Kidney epithelial cell (primary cell): Measurements from ENCODE around the gene CDYL. TPM values are rescaled to one million over a fixed set of nuclear protein-coding genes. Genes with fewer than 3 reads are reported as not detected.

ENCODE experiments used
- DNase-seq: peaks from one replicate; pipeline ENCODE4 v3.0.0-alpha.2; 2010; ENCODE audit warnings: low read depth
- H3K27me3 ChIP-seq: 2 replicates; pipeline ENCODE4 v1.6.0; 2011; ENCODE audit warnings: low read length; ENCODE audit not compliant: control insufficient read depth, insufficient read depth
- H3K36me3 ChIP-seq: 2 replicates; pipeline ENCODE4 v1.5.1; 2011; ENCODE audit warnings: low read length; ENCODE audit not compliant: control insufficient read depth, insufficient read depth
- H3K4me3 ChIP-seq: 2 replicates; pipeline ENCODE4 v1.5.1; 2011; ENCODE audit warnings: low read depth, mild to moderate bottlenecking, control low read depth, low read length
- total RNA-seq: library from RNA; depleted of rRNA; stranded (reverse); fragments of >200 nt; gene quantifications from 2 replicates; pipeline ENCODE4 v1.2.3, GENCODE V29; 2015
- TF ChIP-seq, protein P1 (sequence below): IDR thresholded peaks from 2 replicates; pipeline ENCODE4 v1.5.1; 2011; ENCODE audit warnings: mild to moderate bottlenecking, moderate library complexity, low read length, control low read depth, inconsistent platforms; ENCODE audit not compliant: insufficient read depth, poor library complexity, severe bottlenecking

Gene CDYL
- total RNA-seq, 1 donor from 2014 or later: 46.7 TPM

DNA sequence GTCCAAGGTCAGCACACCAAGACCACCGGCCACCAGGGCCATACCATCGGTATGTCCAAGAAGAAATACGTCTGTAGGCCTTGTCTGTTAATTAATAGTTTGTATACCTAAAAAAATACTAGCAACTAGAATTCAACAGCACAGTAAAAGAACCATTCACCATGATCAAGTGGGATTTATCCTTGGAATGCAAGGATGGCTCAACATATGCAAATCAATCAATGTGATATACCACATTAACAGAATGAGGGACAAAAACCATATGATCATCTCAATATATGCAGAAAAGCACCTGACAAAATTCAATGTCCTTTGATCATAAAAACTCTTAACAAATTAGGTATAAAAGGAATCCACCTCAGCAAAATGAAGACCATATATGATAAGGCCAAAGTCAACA lies 203.2 kb downstream of the CDYL start:
- H3K4me3 ChIP-seq: no peak overlapping the region
- TF ChIP-seq, protein P1, sequence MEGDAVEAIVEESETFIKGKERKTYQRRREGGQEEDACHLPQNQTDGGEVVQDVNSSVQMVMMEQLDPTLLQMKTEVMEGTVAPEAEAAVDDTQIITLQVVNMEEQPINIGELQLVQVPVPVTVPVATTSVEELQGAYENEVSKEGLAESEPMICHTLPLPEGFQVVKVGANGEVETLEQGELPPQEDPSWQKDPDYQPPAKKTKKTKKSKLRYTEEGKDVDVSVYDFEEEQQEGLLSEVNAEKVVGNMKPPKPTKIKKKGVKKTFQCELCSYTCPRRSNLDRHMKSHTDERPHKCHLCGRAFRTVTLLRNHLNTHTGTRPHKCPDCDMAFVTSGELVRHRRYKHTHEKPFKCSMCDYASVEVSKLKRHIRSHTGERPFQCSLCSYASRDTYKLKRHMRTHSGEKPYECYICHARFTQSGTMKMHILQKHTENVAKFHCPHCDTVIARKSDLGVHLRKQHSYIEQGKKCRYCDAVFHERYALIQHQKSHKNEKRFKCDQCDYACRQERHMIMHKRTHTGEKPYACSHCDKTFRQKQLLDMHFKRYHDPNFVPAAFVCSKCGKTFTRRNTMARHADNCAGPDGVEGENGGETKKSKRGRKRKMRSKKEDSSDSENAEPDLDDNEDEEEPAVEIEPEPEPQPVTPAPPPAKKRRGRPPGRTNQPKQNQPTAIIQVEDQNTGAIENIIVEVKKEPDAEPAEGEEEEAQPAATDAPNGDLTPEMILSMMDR: no peak
- no peaks in the 10 kb centered on the region for H3K36me3 ChIP-seq
- no peak for DNase-seq
- H3K27me3 ChIP-seq: no peaks in the 10 kb centered on the region

DNA sequence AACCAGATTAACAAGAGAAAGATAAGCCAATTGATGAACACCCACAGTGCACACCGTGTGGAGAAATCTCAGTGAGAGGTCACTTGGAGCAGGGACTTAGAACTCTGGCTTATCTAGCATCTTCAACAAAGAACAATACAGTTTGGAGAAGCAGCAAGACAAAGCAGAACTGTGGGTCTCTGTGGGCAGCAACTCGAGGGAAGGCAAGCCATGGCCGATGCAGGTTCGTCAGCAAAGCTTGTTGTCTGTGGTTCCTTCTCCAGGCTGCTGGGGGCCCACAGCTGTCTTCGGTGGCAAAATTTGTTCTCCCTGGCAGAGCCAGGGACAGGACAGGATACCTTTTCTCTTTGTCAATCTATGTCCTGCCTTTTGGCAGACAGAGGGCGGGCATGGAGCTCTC lies 205.6 kb downstream of the CDYL start:
- Histone ChIP-seq H3K36me3 (no peaks in the 10 kb centered on the region), H3K4me3 (no peak overlapping the region), H3K27me3 (no peaks in the 10 kb centered on the region)
- no peak for DNase-seq
- TF ChIP-seq, protein P1: no peak

DNA sequence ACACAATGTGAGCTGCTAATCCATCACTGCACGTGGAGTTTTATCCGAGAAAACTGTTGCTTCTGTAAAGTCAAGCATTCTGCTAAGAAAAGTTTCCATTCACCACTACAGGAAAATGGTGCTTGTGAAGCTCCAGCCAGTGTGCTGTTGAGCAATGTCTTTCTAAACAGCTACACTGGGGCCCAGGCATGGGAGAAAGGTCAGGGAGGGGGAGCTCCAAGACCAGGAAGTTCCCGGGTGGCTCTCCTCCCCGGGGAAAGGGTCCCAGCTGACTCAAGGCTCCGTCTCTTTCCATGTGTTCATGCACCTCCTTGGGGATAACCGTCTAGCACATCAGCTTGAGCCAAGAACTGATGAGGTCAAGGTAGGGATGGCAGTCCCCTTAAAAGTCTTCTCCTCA lies 207.1 kb downstream of the CDYL start:
- Histone ChIP-seq H3K4me3 (no peak overlapping the region), H3K36me3 (no peaks in the 10 kb centered on the region), H3K27me3 (no peaks in the 10 kb centered on the region)
- TF ChIP-seq, protein P1: no peak
- no peak for DNase-seq

DNA sequence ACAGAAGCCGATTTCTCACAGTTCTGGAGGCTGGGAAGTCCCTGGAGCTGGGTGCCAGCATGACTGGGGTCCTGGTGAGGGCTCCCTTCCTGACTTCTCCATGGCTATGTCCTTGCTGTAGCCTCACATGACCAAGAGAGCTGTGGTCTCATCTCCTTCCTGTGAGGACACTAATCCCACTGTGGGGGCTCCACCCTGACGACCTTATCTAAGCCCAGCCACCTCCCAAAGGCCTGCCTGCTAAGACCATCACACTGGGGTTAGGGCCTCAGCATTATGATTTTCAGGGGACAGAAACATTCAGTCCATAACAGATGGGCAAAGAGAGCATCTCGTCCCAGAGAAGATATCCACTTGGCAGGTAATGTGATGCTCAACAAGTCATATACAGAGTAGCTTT lies 210.8 kb downstream of the CDYL start:
- Histone ChIP-seq H3K4me3 (no peak overlapping the region), H3K27me3 (no peaks in the 10 kb centered on the region), H3K36me3 (no peaks in the 10 kb centered on the region)
- no peak for DNase-seq
- TF ChIP-seq, protein P1: no peak

DNA sequence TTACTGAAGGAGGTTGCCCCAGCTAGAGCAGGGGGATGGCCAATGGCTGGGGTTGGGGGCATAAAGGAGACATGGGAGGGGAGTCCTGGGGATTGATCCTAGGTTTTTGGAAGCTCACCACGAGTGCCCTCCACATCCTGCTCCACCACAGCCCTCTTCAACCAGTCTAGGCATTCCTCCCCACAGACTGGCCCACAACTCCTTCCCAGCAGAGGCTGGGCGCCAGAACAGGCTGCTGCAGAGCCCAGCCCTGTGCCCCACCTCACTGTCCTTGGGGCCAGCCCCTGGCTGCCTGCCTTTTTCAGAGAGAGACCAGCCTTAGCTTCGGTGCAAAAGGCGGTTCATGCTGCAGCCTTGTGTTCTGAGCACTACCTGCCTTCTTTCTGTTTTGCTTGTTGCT lies 211.2 kb downstream of the CDYL start:
- Histone ChIP-seq H3K4me3 (no peak overlapping the region), H3K36me3 (no peaks in the 10 kb centered on the region), H3K27me3 (no peaks in the 10 kb centered on the region)
- no peak for DNase-seq
- TF ChIP-seq, protein P1: no peak

DNA sequence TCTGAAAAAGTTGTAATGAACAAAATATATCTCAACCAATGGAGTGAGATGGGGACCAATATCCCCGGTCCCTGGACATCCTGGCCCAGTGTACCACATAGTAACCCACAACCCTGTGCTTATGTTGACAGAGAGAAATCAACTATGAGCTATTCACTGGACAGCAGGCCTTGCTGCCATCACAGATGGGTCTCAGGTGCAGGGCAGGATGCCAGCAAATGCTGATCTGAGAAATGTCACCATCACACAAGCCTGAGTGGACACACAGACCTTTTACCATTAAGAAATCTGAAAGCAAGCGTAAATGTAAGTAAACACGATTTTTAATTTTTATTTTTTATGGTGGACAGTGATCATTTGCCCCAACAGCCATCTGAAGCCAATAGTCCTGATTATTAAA lies 218.5 kb downstream of the CDYL start:
- peaks cover 1% of the 10 kb centered on the region for H3K36me3 ChIP-seq
- no peak for DNase-seq
- no peaks in the 10 kb centered on the region for H3K27me3 ChIP-seq
- H3K4me3 ChIP-seq: no peak overlapping the region
- TF ChIP-seq, protein P1: no peak
